GM18526 (cell line): ENCODE data around the gene LRP8.

Experiments used
- POLR2A ChIP-seq: IDR thresholded peaks from 3 replicates; pipeline ENCODE4 v1.6.1; 2011; ENCODE audit not compliant: insufficient read length; ENCODE audit errors: extremely low read depth

LRP8 gene

GRCh38 chr1:53314096-53314495 lies 13.8 kb downstream of the LRP8 start:
- TF ChIP-seq POLR2A = no peak

GRCh38 chr1:53313556-53313955 lies 14.3 kb downstream of the LRP8 start:
- TF ChIP-seq POLR2A = no peak

GRCh38 chr1:53311702-53312305 lies 16.1 kb downstream of the LRP8 start:
- TF ChIP-seq POLR2A = no peak

- no peak for TF ChIP-seq POLR2A
Observed at GRCh38 chr1:53310847-53311681, 16.8 kb downstream of the LRP8 start.

- TF ChIP-seq POLR2A = no peak
Observed at GRCh38 chr1:53309802-53310201, 18.1 kb downstream of the LRP8 start.

- no peak for TF ChIP-seq POLR2A
Observed at GRCh38 chr1:53308506-53308905, 19.4 kb downstream of the LRP8 start.

- no peak for TF ChIP-seq POLR2A
Observed at GRCh38 chr1:53307037-53307436, 20.8 kb downstream of the LRP8 start.

GRCh38 chr1:53306168-53306567 lies 21.7 kb downstream of the LRP8 start:
- no peak for TF ChIP-seq POLR2A

GRCh38 chr1:53305650-53306049 lies 22.2 kb downstream of the LRP8 start:
- TF ChIP-seq POLR2A = no peak

- TF ChIP-seq POLR2A = no peak
Observed at GRCh38 chr1:53304527-53304926, 23.3 kb downstream of the LRP8 start.

GRCh38 chr1:53303726-53304515 lies 23.9 kb downstream of the LRP8 start:
- no peak for TF ChIP-seq POLR2A

GRCh38 chr1:53303243-53303642 lies 24.6 kb downstream of the LRP8 start:
- TF ChIP-seq POLR2A = no peak

- no peak for TF ChIP-seq POLR2A
Observed at GRCh38 chr1:53299233-53299632, 28.6 kb downstream of the LRP8 start.

GRCh38 chr1:53298045-53298637 lies 29.7 kb downstream of the LRP8 start:
- no peak for TF ChIP-seq POLR2A

GRCh38 chr1:53297195-53297594 lies 30.7 kb downstream of the LRP8 start:
- no peak for TF ChIP-seq POLR2A
